Measurements from ENCODE around the gene PARS2. TPM values are rescaled to one million over a fixed set of nuclear protein-coding genes. Genes with fewer than 3 reads are reported as not detected.
"Not testable (repeated sequence)": the region's sequence is repeated elsewhere in the genome, so short reads cannot be mapped to it uniquely, and the experiment has no call there.

Gene PARS2
- total RNA-seq, 1 donor from 2014 or later = 6.5 TPM

GRCh38 chr1:54781023-54781723 is 16.9 kb upstream of the PARS2 start:
- no peak overlapping the region for H3K27ac Mint-ChIP-seq (ENCODE audit: unreplicated experiment)
- H3K4me3 Mint-ChIP-seq (ENCODE audit: unreplicated experiment) = no peak overlapping the region
- peaks cover 5% of the 10 kb centered on the region for H3K36me3 Mint-ChIP-seq (ENCODE audit: low read depth, unreplicated experiment)
- H3K9me3 Mint-ChIP-seq (ENCODE audit: unreplicated experiment) = no peaks in the 10 kb centered on the region
- peaks cover 20% of the 10 kb centered on the region for H3K4me1 Mint-ChIP-seq (ENCODE audit: unreplicated experiment)
- H3K27me3 Mint-ChIP-seq (ENCODE audit: unreplicated experiment) = peaks cover 9% of the 10 kb centered on the region
- DNase-seq (ENCODE audit: low spot score) = peak; percentile 39
- TF ChIP-seq CTCF (IDR thresholded peaks at IDR 0.05; ENCODE audit: unreplicated experiment) = no peak

GRCh38 chr1:54777431-54777830 is 13.1 kb upstream of the PARS2 start:
- peaks cover 9% of the 10 kb centered on the region for H3K27me3 Mint-ChIP-seq (ENCODE audit: unreplicated experiment)
- no peak overlapping the region for H3K4me3 Mint-ChIP-seq (ENCODE audit: unreplicated experiment)
- H3K4me1 Mint-ChIP-seq (ENCODE audit: unreplicated experiment) = peaks cover 20% of the 10 kb centered on the region
- no peak for DNase-seq (ENCODE audit: low spot score)
- TF ChIP-seq CTCF (IDR thresholded peaks at IDR 0.05; ENCODE audit: unreplicated experiment) = no peak
- H3K36me3 Mint-ChIP-seq (ENCODE audit: low read depth, unreplicated experiment) = peaks cover 5% of the 10 kb centered on the region
- H3K27ac Mint-ChIP-seq (ENCODE audit: unreplicated experiment) = no peak overlapping the region
- H3K9me3 Mint-ChIP-seq (ENCODE audit: unreplicated experiment) = no peaks in the 10 kb centered on the region

GRCh38 chr1:54777011-54777410 is 12.7 kb upstream of the PARS2 start:
- no peak for TF ChIP-seq CTCF (IDR thresholded peaks at IDR 0.05; ENCODE audit: unreplicated experiment)
- DNase-seq (ENCODE audit: low spot score) = no peak
- Mint-ChIP-seq H3K4me3 (ENCODE audit: unreplicated experiment) (no peak overlapping the region), H3K4me1 (ENCODE audit: unreplicated experiment) (peaks cover 20% of the 10 kb centered on the region), H3K36me3 (ENCODE audit: low read depth, unreplicated experiment) (peaks cover 5% of the 10 kb centered on the region), H3K27ac (ENCODE audit: unreplicated experiment) (no peak overlapping the region), H3K27me3 (ENCODE audit: unreplicated experiment) (peaks cover 9% of the 10 kb centered on the region), H3K9me3 (ENCODE audit: unreplicated experiment) (no peaks in the 10 kb centered on the region)

GRCh38 chr1:54775828-54776721 is 11.8 kb upstream of the PARS2 start:
- H3K4me1 Mint-ChIP-seq (ENCODE audit: unreplicated experiment) = peaks cover 17% of the 10 kb centered on the region
- not testable (repeated sequence) for H3K9me3 Mint-ChIP-seq (ENCODE audit: unreplicated experiment); H3K27me3 Mint-ChIP-seq (ENCODE audit: unreplicated experiment); DNase-seq (ENCODE audit: low spot score); H3K4me3 Mint-ChIP-seq (ENCODE audit: unreplicated experiment); H3K36me3 Mint-ChIP-seq (ENCODE audit: low read depth, unreplicated experiment)
- peak overlapping the region; percentile 52 for H3K27ac Mint-ChIP-seq (ENCODE audit: unreplicated experiment)

GRCh38 chr1:54774820-54775498 is 10.6 kb upstream of the PARS2 start:
- peaks cover 4% of the 10 kb centered on the region for H3K27me3 Mint-ChIP-seq (ENCODE audit: unreplicated experiment)
- no peak for TF ChIP-seq CTCF (IDR thresholded peaks at IDR 0.05; ENCODE audit: unreplicated experiment)
- H3K4me3 Mint-ChIP-seq (ENCODE audit: unreplicated experiment) = no peak overlapping the region

More at GRCh38 chr1:54774820-54775498, 10.6 kb upstream of the PARS2 start:
- peak; percentile 47 for DNase-seq (ENCODE audit: low spot score)
- Mint-ChIP-seq H3K9me3 (ENCODE audit: unreplicated experiment) (no peaks in the 10 kb centered on the region), H3K36me3 (ENCODE audit: low read depth, unreplicated experiment) (no peaks in the 10 kb centered on the region), H3K4me1 (ENCODE audit: unreplicated experiment) (peaks cover 17% of the 10 kb centered on the region), H3K27ac (ENCODE audit: unreplicated experiment) (no peak overlapping the region)
